HL-60 (cell line): ENCODE results near the gene MEF2C.

Experiments used
- CTCF ChIP-seq: IDR thresholded peaks from one replicate; pipeline ENCODE4 v1.5.1; 2011; ENCODE audit warnings: low read length, control low read depth, inconsistent platforms; ENCODE audit not compliant: insufficient read depth
- GABPA ChIP-seq: IDR thresholded peaks from 2 replicates; pipeline ENCODE4 v1.6.1; 2012; ENCODE audit warnings: low read depth
- POLR2AphosphoS5 ChIP-seq: IDR thresholded peaks from 2 replicates; pipeline ENCODE4 v1.6.1; 2012; ENCODE audit warnings: low read depth

- TF ChIP-seq CTCF (no peak), POLR2AphosphoS5 (no peak), GABPA (no peak)
Measured at GRCh38 chr5:88756953-88757352, 126.0 kb downstream of the MEF2C start.
